ENCODE data around the gene CCDC116.
"Not testable (repeated sequence)": the region's sequence is repeated elsewhere in the genome, so short reads cannot be mapped to it uniquely, and the experiment has no call there.

Gene CCDC116

DNA sequence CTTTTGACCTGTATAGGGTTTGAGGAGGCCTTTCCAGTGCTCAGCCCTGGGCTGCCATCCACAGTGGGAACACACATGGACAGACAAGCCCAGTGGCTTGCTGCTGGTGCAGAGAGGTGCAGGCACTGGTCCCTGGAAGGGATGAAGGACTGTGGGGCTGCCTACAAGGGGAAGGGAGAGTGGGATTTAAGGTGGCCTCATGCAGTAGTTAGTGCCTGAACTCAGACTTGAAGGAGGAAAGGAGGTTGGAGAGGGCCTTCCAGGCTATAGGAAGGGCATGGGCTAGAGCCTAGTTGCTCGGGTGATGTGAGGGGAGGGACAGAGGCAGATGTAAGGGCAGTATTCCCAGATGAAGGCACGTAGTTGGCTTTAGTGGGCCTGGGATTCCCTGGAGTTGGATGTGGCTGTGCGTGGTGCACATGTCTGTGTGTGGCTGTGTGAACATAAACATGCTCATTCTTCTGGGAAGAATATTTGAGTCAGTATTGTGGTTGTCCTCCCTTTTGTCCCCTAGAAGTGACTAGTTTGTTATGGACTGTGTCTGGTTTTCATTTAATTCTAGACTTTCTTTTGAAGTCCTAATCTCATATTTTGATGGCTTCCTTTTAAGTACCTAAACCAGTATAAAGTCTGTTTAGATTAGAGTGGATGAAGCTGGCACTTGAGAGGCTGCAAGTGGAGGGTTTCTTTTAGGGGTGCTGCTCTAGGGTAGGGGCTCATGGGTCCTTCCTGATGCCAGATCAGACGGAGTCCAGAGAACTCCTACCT lies 21.2 kb upstream of the CCDC116 start:
- no peak for DNase-seq

DNA sequence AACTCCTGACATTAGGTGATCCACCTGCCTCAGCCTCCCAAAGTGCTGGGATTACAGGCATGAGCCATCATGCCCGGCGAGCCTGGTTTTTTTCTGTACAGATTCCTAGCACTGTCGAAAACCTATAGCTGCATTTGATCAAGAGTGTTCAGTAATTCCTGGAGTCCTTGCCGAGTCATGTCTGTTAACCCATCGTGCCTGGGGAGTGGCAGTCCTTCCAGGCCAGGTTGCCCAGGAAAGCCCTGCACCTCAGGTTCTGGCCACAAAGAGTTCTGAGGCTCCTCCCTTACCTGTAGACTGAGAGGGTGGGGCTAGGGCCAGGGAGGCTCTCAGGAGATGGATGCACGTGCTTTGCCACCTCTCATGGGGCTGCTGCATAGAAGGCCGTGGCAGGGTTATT lies 19.7 kb upstream of the CCDC116 start:
- DNase-seq, result no peak

DNA sequence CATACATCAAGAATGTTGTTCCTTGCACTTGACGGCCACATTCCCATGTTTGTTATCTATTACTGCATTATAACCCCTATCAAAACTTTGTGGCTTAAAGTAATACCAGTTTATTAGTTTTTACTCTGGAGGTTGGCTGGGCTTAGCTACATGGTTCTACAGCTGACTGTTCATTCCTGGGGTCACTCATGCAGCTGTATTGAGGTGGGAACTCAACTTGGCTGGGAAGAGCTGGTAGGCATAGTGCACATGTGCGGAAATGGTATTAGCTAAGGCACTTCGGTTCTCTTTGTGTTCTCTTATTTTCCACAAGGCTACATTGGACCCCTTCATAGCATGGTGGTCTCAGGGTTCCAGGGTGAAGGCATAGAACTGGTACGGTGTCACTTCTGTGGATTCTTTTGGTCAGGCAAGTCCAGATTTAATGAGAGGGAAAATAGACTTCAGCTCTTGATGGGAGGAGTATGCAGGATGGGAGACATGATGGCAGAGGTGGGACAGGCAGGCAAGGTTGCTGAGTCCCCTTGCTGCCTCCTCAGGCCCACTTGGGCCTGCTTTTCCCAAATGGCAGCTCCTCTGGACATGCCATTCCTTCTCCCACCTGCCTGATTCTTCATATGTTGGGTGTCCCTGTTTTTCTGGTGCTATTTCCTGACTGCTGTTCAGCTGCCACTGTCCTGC lies 18.9 kb upstream of the CCDC116 start:
- no peak for DNase-seq

DNA sequence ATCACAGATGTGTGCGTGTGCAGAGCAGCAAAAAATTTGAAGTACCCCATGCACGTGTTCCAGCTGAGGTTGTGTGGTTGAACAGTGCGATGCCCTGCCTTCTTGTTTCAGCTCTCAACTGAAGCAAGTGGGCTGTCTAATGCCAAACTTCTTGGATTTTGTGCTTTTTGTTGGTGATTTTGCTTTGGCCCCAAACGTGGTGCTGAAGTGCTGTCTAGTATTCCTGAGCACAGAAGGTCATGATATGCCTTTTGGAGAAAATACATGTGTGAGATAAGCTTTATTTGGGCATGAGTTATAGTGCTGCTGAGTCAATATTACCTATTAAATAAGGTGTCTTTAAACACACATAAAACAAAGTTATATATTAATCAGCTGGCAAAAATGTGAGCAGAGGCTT lies 16.8 kb upstream of the CCDC116 start:
- DNase-seq, result no peak

DNA sequence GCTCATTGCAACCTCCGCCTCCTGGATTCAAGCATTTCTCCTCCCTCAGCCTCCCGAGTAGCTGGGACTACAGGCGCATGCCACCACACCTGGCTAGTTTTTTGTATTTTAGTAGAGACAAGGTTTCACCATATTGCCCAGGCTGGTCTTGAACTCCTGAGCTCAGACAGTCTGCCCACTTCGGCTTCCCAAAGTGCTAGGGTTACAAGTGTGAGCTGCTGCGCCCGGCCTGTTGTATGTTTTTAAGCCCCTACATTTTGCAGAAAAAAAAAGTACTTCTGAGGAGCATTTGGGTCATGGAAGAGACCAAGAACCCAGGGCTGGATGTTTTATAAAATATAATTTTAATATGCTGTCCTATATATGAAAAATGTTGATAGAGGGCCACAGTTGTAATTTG lies 15.2 kb upstream of the CCDC116 start:
- not testable (repeated sequence) for DNase-seq

DNA sequence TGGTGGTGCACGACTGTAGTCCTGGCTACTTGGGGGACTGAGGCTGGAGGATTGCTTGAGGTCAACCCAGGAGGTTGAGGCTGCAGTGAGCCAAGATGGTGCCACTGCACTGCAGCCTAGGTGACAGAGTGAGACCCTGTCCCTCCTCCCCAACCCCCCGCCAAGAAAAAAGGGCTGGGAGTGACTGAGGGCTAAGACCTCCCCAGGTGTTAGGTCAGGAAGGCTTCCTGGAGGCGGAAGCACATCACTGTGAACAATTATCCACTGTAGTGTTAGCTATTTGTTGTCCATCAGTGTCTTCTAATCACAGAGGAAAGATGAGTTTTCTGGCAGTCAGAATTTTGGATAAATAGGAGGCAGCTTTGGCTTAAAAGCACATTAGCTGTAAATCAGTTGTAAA lies 11.5 kb upstream of the CCDC116 start:
- no peak for DNase-seq

DNA sequence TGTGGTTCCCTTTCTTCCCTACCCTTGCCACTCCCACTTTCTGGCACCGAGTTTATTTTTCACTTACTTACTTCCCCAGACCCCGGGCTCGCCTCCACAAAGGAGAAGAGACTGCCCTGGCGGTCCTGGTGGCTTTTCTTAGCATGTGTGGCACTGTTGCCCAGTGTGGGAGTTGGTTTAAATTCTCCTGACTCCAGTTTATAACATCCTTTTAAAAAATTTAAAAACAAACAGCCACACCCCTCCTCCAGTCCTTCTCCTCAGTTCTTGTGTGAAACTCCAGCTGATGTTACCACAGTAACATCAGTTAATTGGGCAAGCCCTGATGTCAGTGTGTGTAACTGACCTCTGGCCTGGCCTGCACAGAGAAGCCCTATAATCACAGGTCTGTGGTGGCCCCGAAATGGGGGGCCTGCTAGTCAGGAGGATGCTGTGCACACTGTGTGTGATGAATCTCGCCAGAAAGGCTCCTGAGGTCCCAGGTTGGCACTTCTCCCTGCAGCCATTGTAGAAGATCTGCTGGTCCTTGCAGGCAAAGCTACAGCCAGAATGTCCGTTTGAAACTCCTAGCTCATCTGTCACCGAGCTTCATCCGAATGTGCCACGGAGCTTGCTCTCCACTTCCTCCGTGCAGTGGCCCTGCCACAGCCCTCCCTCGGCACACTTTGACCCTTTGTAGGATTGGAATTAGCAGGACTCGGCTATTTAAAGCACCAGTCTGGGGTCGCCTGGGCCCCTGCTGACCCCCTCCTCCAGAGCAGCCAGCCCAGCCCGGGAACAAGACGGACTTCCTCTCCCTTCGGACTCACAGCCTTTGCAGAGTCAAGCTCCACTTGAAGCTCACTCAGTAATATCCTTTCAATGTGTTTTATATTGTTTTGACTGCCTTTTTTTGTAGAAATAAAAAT lies 10.3 kb upstream of the CCDC116 start:
- DNase-seq, result no peak

DNA sequence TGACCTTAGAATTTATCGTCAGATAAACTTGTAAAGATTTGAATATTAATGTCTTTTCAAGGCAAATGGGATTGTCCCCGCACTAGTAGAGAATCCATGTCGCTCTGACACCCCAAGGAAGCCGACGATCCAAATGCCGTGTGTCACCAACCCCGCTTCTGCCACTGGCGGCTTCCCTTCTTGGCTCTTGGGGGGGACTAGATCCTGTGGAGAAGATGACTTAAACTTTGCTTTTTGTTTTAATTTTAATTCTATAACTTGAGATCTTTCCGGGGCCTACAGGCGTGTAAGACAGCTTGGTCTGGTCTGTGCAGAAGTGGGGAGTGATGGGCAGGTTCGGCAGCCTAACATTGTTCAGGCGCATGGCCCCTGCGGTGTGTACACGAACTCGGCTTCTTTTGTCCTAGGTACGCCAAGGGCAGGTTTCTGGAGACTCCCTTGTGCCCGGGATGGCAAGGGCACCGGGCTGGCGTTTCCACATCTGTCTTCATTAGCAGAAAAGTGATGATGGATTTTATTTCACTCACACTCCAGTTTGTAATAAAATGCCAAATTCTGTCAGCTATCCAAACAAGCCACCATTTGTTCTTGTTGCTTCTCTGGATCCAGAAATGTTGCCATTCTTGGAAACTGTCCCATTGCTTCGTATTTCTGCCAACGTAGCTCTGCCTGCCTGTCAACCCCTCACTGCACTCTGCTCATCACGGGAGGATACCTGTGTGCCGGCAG lies 9.5 kb upstream of the CCDC116 start:
- no peak for DNase-seq

DNA sequence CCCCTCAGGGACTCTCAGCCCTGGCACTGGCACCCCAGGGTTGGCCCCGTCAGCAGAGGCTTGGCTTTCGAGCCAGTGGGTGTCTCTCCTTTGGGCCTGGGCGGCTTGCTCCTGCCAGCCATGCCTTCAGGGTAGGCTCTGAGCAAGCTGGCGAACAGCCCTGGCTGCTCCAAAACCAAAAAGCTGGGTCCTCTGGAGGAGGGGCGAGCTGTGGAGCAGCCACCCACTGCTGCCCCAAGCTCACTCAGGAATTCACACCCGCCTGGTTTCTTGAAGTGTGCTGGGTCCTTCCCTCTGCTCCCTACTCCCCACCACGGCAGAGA lies 9.0 kb upstream of the CCDC116 start:
- DNase-seq, result no peak

DNA sequence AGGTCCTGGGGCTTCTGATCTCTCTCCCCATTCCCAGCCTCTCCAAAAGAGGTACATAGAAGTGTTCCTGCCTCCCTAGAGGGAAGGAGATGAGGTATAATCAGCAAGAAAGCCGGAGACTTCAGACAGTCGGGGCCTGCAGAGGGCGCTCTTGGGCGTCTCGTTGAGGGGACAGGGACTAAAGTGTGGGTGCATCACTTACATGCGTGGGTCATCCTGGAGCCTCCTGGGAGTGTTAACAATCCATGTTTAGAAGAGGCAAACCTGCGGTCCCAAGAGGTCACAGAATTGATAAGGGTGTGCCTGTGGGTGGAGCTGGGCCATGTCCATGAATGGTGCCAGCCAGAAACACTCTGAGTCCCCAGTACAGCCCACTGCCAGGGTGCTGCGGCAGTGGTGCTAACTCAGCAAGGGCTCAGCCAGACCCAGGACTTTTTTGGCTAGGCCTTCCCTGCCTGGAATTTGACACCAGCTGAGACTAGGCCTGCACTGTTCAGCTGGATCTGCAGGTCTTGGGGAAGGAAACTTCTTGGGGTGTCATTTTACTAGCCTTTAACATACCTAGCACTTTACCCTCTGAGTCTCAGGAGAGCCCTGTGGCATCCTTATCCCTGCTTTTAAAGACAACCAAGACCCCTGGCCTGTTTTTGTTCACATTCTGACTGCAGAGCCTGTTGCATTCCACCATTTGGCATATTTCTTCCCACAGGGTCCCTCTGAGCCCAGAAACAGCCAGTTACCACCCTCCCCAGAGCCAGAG lies 8.3 kb upstream of the CCDC116 start:
- no peak for DNase-seq

DNA sequence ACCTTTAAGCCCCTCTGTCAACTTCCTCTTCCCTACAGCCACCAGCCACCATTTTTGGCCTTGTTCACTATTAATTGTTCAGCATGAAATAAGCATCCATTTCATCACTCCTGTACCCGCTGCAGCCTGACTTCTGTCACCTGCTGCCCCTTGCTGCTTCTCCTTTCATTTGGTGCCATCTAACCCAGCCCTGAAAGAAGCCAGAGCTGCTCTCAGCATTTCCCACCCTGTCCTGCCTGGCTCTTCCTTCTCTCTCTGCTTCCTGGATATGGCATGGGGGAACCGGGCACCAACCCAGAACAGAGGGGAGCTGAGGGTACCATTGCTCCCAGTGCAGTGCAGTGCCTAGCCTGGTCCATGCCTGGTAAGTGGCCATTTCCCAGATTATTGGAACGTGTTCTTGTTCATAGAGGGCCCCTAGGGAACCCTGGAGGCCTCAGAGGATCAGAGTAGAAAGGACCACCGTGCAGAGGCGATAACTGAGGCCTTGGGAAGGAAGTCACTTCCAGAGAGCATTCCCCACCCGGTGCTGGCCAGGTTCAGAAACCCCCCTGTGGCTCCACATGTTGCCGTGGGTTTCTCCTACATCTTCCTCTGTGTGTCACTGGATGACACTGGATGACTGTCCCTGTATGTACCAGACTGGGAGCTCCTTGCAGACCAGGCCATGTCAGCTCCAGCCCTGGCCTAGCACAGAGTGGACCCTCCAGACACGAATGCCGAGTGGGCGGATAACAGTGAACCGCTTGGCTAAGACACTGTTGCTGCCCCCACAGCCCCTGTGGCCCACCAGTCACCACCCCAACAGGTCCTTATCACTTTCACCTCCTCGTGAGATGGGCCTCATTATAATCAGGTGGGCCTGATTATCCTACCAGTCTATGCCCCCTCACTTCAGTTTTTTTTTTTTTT lies 7.4 kb upstream of the CCDC116 start:
- no peak for DNase-seq

DNA sequence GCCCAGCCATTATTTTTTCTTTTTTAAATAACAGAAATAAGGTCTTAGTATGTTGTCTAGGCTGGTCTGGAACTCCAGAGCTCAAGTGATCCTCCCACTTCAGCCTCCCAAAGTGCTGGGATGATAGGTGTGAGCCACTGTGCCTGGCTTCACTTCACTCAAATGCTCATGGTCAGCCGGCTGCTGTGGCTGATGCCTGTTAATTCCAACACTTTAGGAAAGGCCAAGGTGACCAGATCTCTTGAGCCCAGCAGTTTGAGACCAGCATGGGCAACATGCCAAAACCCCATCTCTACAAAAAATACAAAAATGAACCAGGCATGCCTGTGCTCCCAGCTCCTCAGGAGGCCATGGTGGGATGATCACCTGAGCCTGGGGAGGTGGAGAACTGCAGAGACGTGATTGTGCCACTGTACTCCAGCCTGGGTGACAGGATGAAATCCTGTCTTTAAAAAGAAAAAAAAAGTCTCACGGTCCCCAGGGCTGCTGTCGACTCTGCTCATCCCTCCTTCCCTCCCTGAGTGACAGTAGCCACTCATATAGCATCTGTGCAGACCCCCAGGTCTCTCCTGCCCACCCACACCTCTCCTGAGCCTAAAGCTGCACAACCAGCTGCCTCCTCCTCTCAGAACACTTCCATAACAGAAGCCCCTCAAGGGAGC lies 6.4 kb upstream of the CCDC116 start:
- no peak for DNase-seq

DNA sequence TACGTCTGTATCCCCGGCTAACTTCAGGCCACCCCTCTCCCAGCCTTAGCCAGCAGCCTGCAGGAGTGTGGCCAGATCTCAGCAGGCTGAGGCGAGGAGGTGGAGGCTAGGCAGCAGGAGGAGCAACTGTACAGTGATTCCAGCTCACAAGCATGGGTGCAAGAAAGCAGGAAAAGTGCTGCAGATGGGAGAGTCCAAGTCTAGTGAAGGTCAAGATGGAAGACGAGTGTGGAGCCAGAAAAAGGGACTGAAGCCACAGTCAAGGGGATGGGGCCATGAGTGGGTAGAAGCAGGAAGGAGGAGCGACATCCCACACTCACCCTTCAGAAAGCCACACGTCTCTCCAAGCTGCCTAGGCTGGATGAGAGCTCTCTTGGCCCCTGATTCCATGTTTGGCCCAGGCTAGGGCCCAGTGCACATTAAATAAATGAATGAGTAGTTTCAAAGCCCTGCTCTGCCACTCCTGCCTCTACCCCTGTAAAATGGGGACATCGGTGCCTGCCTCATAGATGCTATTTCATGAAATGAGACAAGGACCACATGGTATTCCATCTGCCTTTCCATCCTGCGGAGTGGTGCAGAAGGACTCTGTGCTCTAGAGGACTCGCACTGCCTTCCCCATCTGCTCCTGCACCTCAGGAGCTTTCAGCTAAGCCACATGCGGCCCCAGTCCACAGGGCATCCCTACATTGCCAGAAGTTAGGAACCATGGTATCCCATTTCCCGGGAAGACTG lies 5.7 kb upstream of the CCDC116 start:
- DNase-seq, result no peak

DNA sequence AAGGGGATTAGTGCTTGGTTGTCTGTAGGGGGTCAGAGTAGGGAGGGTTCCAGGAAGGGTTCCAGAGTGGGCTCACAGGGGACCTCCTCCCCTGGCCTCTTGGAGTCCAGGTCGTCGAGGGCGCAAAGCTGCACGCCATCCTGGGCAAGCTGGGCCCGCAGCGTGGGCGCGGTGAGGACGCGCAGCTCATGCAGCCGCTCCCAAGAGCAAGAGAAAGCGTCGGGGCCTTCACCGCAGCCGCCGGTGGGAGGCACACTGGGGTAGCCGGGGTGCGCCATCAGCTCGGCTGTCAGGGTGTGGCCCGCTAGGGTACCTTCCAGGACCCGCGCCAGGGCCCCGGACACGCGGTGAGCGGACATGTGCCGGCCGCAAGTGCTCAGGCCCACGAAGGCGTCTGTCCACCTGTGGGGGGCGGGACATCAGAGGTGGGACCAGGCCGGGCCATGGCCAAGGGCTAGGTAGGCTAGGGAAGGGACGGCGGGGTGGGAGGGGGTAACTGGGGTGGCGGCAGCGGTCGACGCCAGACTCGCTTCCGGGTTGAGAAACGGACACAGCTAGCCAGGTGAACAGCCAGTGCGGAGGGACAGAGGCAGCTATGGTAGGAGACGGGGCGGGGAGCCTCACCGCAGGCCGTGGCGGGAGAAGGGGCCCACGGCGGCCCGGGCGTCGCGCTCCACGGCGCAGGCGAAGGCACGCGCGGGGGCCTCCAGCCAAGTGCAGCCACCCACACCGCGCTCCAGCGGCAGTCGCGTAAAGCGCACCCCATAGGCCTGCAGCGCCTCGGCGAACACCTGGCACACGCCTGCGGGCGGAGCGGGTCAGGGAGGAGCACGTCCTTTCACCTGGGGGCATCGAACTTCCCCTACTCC lies 3.9 kb upstream of the CCDC116 start:
- no peak for DNase-seq

DNA sequence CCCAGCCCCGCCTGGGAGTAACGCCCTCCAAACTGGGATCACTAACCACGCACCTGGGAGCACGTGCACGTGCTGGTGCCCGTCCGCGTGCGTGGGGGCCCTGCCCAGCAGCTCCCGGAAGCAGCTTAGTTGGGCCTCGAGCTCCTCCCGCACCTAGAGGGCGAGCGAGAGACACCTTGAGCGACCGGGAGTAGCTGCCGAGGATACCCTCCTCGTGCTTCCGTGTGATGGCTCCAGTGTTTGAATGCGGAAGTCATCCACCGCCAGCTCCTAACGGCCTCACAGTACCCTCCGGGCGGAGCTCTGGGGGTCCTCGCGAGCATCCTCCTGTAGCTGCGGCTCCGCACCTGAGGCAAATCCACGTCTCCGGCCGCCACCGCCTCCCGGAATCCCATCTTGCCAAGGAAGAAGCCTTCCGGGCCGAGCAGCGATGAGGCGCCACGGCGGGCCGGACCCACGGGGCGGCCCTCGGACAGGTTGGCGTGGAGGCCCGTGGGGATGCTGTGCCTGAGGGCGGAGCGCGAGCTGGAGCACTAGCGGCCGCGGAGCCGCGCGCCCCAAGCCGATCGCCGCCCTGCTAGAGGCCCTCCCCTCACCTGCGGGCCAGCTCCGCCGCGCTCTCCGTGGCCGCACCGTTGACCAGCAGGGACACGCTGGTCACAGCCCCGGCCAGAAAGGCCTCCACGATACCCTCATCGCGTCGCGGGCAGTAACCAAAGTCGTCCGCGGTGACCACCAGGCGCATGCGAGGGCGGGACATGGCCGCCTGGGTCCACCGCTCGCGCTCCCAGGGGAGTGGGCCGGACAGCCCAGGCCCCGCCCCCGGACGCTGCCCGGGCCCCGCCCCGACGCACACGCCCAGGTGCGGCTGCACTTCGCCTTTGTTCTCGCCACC lies 3.1 kb upstream of the CCDC116 start, which contains the start of gene YDJC:
YDJC (minus strand) TSS at position 768 of the 895 bp plus-strand sequence; CDS start at position 760, 8 bp downstream.
- peak; percentile 43 for DNase-seq

DNA sequence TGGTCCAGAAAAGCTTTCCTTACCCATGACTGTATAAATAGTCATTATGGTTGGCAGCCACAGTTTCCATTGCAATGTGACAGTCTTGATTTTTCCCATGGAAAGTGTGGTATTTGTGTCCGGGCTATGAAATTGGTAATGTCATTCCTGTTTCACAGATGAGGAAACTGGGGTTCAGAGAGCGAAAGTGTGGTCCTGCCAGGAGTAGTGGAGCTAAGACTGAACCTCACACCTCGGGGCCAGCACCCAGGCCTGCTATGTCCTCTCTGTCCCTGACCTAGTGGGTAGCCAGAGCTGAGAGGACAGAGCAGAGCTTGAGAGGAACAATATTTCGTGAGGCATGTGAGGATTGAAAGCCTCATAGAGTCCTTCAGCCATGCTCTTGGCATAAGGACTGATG lies 1.5 kb upstream of the CCDC116 start:
- no peak for DNase-seq

DNA sequence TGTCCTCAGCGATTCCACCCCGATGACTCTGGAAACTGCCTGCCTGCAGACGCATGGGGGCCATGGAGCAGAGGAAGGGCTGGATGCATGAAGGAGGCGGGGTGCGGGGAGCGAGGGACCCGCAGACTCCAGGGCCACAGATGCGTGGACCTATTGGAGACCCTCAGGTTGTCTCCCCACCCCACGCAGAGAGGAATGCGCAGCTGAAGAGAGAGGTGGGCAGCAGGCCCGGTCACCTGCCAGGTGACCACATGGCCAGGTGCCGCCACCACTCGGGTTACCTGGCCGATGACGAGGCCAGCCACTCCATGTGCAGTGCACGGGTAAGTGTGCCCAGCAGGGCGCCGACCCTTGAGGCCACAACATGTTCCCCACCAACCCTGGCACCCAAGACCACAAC lies 371 bp downstream of the CCDC116 start:
- no peak for DNase-seq

DNA sequence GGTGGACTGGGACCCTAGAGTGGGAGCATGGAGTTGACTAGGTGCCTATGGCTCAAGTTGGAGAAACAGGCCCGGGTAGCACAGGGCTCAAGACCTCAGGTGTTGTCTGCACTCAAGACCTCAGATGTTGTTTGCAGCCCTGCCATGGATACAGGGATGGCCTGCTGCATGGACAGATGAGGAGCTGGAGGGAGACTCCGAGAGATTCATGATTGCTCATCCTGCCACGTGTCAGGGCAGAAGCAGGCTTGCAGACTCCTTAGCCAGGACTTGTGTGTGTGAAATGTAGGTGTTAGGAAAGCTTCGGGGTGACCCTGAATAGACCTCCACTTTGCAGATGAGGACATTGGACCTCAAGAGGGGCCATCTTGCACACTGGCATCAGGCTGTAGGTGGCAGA lies 921 bp downstream of the CCDC116 start:
- no peak for DNase-seq

Data from DMS79 (cell line).